ENCODE results near the gene NDUFB11.

NDUFB11 gene

GRCh38 chrX:47144626-47145394, at the start of gene NDUFB11, which contains the start of gene RBM10:
Gene NDUFB11 (minus strand): TSS chrX:47144702. CDS start chrX:47144679, 23 bp downstream.
Gene RBM10 (plus strand): TSS chrX:47145221. CDS start chrX:47147482, 2,261 bp downstream.
- peak; percentile 74 to 82 for DNase-seq (ENCODE audit: low read depth in 2 of 2)

GRCh38 chrX:47193475-47194193, 49.1 kb upstream of the NDUFB11 start, which contains the start of gene UBA1:
Gene UBA1 (plus strand): TSS chrX:47193829. CDS start chrX:47198803, 4,974 bp downstream.
- DNase-seq (ENCODE audit: low read depth in 2 of 2) = peak; percentile 85 to 96

GRCh38 chrX:47191806-47192401, 47.4 kb upstream of the NDUFB11 start:
- no peak for DNase-seq (ENCODE audit: low read depth in 2 of 2)

GRCh38 chrX:47191331-47191730, 46.8 kb upstream of the NDUFB11 start:
- peak in 1 of 2 donors; percentile 12 for DNase-seq (ENCODE audit: low read depth in 2 of 2)

GRCh38 chrX:47190445-47191269, 46.2 kb upstream of the NDUFB11 start:
- peak; percentile 48 to 59 for DNase-seq (ENCODE audit: low read depth in 2 of 2)

- DNase-seq (ENCODE audit: low read depth in 2 of 2) = no peak
Measured at GRCh38 chrX:47189906-47190305, 45.4 kb upstream of the NDUFB11 start.

GRCh38 chrX:47187106-47187677, 42.7 kb upstream of the NDUFB11 start:
- DNase-seq (ENCODE audit: low read depth in 2 of 2) = no peak

- DNase-seq (ENCODE audit: low read depth in 2 of 2) = no peak
Measured at GRCh38 chrX:47186096-47186740, 41.7 kb upstream of the NDUFB11 start.

GRCh38 chrX:47185241-47185640, 40.7 kb upstream of the NDUFB11 start:
- DNase-seq (ENCODE audit: low read depth in 2 of 2) = no peak

- no peak for DNase-seq (ENCODE audit: low read depth in 2 of 2)
Measured at GRCh38 chrX:47184486-47184885, 40.0 kb upstream of the NDUFB11 start.

- no peak for DNase-seq (ENCODE audit: low read depth in 2 of 2)
Measured at GRCh38 chrX:47182106-47182700, 37.7 kb upstream of the NDUFB11 start.

GRCh38 chrX:47181301-47181700, 36.8 kb upstream of the NDUFB11 start:
- DNase-seq (ENCODE audit: low read depth in 2 of 2) = no peak

- DNase-seq (ENCODE audit: low read depth in 2 of 2) = no peak
Measured at GRCh38 chrX:47180346-47180745, 35.8 kb upstream of the NDUFB11 start.

- DNase-seq (ENCODE audit: low read depth in 2 of 2) = no peak
Measured at GRCh38 chrX:47179928-47180255, 35.4 kb upstream of the NDUFB11 start.

GRCh38 chrX:47179221-47179927, 34.9 kb upstream of the NDUFB11 start:
- no peak for DNase-seq (ENCODE audit: low read depth in 2 of 2)

GRCh38 chrX:47178337-47178736, 33.8 kb upstream of the NDUFB11 start:
- DNase-seq (ENCODE audit: low read depth in 2 of 2) = no peak

- no peak for DNase-seq (ENCODE audit: low read depth in 2 of 2)
Measured at GRCh38 chrX:47177079-47177478, 32.6 kb upstream of the NDUFB11 start.

GRCh38 chrX:47176101-47176740, 31.7 kb upstream of the NDUFB11 start:
- DNase-seq (ENCODE audit: low read depth in 2 of 2) = no peak

- DNase-seq (ENCODE audit: low read depth in 2 of 2) = no peak
Measured at GRCh38 chrX:47175588-47175980, 31.1 kb upstream of the NDUFB11 start.

Data from stimulated activated CD8-positive, alpha-beta memory T cell treated with anti-CD3 and anti-CD28 coated beads, Interleukin-2, amount 100 ng/mL, for 1 hour (primary cell).